ENCODE data around the gene FLACC1.

DNA sequence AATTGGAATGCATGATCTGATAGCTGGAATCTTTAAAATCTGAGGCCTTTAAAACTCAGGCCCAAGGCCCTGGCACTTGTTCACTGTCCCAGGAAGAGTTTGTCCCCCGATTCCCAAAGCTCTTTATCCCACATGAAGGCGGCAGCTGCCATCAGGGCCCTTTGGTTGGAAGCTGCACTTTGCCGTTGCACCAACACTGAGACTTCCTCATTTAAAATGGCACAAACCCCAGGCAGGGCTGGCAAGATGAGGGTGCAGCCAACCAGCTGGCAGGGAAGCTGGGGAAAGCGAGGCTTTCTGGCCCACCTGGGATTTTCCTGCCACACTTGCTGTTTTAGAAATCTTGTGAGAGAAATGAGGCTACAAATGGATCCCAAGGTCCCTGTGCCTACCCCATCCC, 6.3 kb downstream of the FLACC1 start:
- TF ChIP-seq, protein P1, sequence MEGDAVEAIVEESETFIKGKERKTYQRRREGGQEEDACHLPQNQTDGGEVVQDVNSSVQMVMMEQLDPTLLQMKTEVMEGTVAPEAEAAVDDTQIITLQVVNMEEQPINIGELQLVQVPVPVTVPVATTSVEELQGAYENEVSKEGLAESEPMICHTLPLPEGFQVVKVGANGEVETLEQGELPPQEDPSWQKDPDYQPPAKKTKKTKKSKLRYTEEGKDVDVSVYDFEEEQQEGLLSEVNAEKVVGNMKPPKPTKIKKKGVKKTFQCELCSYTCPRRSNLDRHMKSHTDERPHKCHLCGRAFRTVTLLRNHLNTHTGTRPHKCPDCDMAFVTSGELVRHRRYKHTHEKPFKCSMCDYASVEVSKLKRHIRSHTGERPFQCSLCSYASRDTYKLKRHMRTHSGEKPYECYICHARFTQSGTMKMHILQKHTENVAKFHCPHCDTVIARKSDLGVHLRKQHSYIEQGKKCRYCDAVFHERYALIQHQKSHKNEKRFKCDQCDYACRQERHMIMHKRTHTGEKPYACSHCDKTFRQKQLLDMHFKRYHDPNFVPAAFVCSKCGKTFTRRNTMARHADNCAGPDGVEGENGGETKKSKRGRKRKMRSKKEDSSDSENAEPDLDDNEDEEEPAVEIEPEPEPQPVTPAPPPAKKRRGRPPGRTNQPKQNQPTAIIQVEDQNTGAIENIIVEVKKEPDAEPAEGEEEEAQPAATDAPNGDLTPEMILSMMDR (IDR thresholded peaks at IDR 0.05) = no peak
- TF ChIP-seq POLR2A (IDR thresholded peaks at IDR 0.05) = no peak

Measured in lower leg skin (tissue), 3 donors.